ENCODE results near the gene ANK3.

- TF ChIP-seq EZH2 (IDR thresholded peaks at IDR 0.05; ENCODE audit: low read length, missing control alignments) (no peak), CTCF (conservative IDR thresholded peaks at IDR 0.05 in 1 of 2, IDR thresholded peaks at IDR 0.05 in 1 of 2; ENCODE audit: low read depth in 1 of 2, low read length in 2 of 2) (no peak)
These were observed 101.4 kb downstream of the ANK3 start for GRCh38 chr10:60288256-60288655.

All from fibroblast of lung (primary cell).